Stimulated activated CD8-positive, alpha-beta memory T cell treated with anti-CD3 and anti-CD28 coated beads, Interleukin-12 subunit alpha, Interleukin-12 subunit beta, amount 100 ng/mL, for 24 hours (primary cell): Measurements from ENCODE around the gene CD160.
"Not testable (repeated sequence)": the region's sequence is repeated elsewhere in the genome, so short reads cannot be mapped to it uniquely, and the experiment has no call there.

Experiments used
- DNase-seq: peaks from one replicate; pipeline ENCODE4 v3.0.0-alpha.2; 2020; ENCODE audit errors: extremely low read depth

CD160 gene, protein sequence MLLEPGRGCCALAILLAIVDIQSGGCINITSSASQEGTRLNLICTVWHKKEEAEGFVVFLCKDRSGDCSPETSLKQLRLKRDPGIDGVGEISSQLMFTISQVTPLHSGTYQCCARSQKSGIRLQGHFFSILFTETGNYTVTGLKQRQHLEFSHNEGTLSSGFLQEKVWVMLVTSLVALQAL

DNA sequence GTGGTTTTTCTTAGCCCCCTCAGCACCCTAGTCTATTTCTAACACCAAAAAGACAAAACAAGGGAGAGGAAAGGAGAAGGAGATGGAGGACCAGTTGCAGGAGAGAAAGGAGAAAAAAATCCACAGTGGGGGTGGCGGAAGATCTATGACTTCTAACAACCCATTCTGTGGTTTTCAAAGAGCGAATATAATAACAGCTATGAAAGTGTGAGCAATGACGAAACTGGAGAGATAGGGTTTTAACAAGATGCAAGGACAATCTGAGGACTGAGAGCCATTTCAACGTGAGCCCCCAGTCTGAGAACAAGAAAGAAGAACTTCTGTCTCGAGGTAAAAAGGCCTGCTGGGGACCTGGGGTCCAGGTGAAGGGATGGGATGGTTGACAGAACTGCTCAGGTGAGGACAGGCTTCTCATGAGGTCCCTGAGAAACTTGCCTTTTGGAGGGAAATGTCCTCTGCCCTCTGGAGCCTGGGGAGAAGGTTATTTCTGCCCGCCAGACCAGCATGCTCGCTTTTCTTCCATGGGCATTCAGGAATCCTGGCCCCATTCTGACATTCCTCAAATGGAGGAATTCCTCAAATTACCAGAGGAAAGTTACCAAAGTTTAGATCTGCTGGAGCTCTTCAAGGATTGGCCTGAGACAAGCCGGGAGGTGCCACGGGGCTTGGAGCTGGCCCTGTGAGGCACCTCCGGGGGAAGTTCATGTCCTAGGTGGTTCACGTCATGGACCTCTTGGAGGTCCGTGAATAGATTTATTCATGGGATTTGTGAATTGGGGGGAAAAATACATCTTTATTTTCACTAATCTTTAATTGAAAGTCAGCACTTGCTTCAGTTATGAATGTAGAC is at the start of gene CD160:
Gene CD160, plus strand, starts transcription at position 270 of the 850 bp plus-strand sequence. CDS start 8,829 bp downstream, outside the sequence.
- no peak for DNase-seq

DNA sequence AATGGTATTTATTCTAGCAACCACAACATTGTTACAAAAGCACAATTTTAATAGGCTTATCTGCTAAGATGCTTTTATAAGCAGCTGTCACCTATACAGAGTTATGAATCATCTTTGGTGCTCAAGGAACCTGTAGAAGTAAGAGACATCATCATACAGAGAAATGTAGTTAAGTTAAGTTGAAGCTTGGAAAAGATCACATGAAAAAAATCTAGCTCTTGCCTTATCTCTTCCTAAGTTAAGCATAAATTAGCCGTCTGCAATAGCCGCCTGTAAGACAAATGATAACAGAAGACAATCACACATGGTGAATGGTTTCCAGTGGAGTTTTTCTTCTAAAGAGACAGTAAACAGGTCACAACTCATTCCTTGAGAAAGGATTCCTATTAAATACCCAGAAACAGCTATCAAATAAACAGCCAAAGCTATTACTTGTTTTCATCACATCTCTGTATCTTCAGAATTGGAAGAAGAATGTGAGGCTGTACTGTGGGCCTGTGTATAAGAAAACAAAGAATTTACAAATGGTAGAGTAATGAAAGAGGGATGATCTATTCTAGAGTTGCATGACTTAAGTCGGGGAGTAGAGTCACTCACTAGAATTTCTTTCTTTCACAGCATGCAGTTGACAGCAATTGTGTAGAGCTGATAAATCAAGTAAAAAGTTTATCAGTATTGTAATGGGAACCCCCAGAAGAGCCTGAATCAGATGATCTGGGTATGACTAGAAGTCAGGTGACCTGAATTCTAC is 48.1 kb upstream of the CD160 start:
- DNase-seq = not testable (repeated sequence)

DNA sequence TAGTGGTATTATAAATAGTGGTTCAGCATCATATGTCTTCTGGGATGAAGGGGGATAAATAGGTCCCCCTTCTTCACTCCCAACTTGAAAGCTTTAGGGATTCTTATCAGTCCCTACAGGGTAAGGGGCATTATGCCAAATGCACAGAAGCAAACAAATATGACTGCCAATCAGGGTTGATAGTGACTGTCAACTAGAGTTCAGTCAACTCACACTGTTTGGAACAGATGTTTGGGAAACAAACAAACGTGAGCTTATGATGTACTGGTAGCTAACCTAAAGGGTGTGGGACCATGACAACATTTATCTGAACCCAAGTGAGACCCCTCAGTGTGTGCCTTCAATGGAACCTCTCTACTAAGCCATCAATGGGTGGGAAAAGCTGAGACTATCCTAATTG is 46.1 kb upstream of the CD160 start:
- not testable (repeated sequence) for DNase-seq

DNA sequence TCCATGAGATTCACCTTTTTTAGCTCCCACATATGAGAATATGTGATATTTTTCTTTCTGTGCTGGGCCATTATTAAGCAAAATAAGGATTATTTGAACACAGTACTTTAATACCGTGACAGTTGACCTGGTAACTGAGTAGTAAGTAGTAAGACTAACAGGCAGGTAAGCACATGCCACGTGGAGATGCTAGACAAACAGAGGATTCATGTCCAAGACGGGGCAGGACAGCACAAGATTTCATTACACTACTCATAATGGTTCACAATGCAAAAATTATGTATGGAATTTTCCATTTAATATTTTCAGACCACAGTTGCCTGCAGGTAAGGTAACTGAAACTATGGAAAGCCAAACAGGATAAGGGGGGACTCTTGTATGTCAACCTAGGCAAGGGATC is 34.4 kb upstream of the CD160 start:
- DNase-seq = not testable (repeated sequence)

DNA sequence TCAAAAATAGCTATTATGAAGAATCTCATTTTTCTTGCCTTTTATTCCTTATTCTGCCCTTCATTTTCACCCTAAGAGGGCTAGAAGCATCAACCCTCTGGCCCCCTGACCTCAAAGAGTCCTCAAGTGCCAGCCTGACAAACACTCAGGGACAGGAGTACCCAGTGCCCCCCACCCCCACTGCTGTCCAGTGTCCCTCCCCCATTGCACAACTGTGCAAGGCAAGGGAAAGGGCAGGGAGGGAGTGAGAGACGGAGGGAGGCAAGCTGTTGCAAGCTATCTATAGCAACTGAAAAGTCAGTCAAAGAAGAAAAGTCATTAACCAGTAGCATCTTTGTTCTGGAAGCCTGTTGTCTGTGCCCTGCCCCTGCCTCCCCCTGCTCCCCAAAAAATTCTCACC is 33.2 kb upstream of the CD160 start:
- not testable (repeated sequence) for DNase-seq

DNA sequence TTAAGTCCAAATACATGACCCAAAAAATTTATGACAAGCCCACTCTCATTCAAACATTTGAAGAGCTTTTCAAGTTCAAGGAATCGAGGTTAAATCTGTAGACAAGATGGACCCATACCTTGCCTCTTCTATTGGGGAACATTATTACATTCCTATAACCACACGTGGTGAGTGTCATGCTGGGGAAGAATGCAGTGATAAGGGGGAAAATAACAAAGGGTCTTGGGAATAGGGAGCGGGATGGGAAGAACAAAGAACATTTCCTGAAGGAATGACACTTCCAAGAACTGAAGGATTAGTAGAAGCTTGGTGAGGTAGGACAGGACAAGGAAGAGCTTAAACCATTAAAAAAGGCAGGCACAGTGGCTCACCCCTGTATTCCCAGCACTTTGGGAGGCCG is 31.0 kb upstream of the CD160 start:
- no peak for DNase-seq

DNA sequence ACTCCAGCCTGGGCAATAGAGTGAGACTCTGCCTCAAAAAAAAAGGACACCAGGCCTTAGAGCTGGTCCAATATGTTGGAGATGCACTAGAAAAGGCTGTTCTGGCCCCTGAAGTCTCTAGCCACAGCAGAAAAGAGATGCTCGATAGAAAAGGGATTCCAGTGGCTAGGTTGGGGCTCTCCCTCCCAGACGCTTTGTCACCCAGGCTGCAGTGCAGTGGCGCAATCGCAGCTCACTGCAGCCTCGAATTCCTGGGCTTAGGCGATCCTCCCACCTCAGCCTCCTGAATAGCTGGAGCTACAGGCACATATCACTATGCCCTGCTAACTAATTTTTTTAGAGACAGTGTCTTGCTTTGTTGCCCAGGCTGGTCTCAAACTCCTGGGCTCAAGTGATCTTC is 30.4 kb upstream of the CD160 start:
- DNase-seq = no peak

DNA sequence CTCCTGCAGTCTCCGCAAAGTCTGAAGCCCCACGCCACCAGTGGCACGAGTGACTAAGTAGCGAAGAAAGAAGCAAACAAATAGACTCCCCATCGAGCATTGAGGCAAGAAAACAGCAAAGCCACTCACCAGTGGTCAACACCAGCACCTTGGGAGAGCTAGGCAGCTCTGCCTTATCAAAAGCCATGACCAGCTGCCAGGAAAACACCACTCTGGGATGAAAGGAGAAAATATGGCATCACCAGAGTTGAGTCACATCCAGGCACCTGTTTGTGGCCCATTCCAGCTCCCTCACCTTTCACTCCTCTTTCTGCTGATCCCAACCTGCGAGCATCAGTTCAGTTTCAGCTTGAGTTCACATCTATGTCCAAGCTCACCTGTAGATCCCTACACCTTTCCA is 29.4 kb upstream of the CD160 start:
- no peak for DNase-seq

DNA sequence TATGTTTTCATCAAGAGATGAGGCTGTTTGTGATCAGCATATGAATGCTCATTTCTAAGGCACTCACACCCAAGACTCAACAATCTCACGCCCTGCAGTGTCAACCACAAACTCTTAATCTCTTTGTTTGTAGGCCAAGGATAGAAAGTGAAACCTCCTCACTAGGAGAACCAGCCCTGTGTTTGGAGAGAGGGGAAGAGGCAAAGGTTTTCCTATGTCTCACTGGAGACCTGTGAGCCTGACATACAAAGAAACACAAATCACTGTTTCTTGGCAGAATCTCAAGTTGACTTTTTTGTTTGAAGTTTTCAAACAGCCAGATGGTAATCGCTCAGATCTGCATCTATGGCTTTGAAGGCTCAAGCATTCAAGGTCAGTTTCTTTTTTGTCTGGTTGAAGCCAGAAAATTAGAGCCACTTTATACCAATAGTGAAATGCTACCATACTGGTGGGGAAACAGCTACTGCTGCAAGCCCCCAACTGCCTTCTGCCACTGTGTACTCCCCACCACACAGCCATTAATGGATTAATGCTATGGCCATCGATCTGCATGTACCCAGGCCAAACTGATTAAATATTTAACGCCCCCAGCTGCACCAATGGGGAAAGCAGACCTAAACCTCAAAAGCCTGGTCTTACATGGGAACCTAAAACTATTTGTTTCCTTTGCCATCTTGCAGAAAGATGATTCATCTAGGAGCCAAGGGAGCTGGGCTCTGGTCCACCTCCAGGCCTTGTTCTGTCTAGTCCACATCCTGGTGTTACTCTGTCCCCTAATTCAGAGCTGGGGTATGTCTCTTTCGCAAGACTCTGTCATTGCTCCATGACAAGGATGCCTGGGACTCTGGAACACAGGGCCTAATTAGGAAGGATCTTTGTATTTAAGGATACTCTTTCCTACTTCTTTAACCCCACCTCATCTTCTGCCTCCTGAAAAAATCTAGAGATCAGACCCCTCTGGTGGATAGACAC is 28.4 kb upstream of the CD160 start:
- no peak for DNase-seq

DNA sequence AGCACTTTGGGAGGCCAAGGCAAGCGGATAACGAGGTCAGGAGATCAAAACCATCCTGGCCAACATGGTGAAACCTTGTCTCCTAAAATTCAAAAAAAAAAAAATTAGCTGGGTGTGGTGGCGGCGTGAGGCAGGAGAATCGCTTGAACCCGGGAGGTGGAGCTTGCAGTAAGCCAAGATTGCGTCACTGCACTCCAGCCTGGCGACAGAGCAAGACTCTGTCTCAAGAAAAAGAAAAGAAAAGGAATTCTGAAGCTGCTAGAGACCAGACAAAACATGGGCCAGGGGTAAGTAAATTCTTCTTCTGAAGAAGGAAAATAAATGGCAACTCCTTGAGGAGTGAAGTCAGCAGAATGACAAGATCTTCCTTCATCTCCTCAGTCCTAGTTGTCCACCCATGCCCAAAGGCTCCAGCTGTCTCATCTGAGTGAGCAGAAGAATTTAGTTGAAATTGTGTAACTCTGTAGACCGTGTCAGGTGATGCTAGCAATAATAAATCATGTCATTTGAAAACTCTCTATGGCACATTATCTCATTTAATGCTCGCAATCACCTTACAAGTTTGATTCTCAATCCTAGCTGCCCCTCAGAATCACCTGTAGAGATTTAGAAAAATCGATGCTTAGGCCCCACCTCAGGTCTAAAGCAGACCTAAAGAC is 26.4 kb upstream of the CD160 start:
- no peak for DNase-seq

DNA sequence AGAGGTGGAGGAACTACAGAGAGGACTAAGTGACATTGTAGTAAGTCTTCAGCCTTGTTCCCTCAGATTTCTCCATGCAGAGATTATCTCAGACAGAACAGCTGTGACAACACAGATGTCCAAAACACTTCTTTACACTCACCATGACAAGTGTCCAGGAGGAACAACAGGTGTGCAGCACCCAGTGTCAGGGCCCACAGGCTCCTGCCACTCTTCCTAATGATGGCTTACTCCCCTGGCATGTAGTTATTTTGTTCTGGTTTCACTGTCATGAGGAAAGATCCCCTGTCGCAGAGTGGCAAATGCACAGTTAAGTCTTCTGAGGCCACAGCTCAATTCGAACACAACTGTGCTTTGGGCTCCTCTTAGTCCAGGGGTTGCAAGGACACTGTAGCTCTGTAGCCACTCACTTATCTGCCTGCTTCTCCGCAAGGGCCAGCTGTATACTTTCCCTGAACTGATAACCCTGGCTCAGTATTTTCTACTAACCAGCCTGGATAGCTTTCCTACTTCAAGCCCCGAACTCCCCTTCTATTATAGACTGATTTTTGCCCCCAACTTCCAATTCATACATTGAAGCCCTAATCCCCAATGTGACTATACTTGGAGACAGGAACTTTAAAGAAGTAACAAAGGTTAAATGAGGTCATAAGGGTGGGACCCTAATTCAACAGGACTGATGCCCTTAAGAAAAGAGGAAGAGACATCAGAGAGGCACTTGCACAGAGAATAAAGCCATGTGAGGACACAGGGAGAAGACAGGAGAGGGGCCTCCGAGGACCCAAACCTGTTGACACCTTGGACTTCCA is 23.3 kb upstream of the CD160 start:
- DNase-seq = no peak

DNA sequence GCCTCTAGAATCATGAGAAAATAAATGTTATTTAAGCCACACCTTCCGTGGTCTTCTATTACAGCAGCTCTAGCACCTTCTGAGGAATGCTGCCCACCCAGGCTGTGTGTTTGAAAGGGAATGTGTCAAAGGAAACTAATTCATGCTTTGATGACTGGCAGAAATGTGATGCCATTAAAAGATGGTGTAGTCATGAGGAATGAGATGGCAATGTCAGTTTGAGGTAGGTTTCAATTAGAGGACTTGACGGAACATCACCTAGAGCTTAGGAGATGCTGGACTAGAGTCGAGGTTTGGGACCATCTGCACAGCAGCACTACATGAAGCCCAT is 22.7 kb upstream of the CD160 start:
- no peak for DNase-seq

DNA sequence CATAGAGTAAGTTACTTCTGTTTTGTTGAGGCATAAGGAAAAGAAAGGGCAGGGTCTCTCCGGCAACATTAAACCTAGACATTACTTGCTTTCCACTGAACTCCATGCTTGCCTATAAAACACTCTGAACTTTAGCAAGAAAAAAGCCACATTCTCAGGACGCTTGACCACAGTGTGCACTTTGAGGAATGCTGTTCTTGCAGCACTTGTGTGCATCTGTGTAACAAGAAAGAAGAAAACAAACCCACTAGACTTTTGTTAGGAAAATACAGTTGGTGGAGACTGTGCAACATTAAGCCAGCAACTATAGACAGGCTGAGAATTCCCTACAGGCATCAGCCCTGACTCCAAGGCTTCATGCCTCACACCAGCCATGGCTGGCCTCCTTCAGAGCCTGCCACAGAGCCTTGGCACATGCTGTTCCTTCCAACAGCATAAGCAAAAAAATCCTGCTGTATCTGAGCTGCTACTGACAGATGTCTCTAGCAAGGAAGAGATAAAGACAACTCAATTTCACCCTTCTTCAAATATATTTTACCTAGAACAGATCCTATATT is 17.9 kb upstream of the CD160 start:
- DNase-seq = no peak

DNA sequence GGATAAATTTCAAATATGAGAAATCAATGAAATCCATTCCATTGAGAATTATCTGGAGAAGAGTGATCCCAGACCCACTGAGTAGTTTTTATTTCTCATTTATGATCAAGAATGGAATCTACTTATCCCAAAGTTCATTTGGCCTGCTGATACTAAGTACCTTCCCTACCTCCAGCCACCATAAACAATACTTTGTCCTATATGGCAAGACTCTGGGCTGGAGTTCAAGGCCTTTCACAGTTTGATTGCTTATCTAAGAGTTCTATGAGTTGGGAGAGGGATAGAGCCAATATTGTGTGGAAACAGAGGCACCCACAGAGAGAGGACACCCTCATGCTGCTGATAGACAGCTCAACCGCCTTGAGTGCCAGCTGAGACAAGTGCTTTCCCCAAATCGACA is 17.2 kb upstream of the CD160 start:
- no peak for DNase-seq

DNA sequence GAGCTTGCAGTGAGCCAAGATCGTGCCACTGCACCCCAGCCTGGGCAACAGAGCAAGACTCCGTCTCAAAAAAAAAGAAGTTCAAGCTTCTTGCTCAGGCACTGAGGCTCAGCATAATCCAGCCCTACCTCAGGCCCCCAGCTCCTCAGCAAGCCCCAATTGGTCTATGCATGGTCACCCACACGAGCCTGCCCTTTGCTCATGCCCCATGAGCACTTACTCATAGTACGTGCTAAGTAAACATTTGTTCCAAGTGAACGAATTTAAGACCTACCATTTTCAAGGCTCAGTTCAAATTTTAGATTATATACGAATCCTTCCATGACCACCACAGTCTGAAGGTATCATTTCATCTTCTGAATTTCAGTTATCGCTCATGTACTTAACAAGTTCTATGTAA is 16.5 kb upstream of the CD160 start:
- DNase-seq = no peak

DNA sequence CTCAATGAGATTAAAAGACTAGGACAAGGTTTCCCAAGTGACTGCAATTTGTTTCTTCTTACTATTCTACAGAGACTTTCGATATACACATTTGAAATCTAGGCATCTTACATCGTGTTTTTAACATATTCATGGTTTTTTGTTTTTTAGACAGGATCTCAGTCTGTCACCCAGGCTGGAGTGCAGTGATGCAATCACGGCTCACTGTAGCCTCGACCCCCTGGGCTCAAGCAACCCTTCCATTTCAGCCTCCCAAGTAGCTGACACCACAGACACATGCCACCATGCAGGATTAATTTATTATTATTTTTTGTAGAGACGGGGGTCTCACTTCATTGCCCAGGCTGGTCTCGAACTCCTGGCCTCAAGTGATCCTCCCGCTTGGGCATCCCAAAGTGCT is 13.7 kb upstream of the CD160 start:
- DNase-seq = no peak

DNA sequence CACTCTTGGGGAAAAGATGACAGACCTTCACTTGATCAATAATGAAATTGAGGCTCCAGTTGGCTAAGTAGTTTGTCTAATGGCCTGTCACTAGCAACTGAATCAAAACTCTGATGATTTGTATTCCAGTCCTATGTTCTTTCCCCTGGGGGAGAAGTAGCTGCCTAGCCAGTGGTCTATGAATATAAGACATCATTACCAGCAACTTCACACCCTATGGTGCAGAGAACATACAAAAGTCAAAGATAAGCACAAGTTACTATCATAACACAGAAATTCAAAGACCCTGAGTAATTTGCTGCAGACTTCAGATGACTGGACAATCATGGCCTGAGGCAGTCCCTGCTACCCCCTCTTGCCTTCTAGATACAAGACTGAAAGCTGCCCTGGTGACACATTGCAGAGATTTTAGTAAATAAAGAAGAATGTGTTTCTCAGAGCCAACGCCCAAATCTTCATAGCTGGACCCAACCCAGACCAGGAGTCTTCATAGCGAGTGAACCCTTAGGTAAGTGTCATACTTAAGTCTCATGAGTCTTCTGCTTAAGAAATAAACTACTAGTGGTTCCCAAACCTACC is 13.1 kb upstream of the CD160 start:
- no peak for DNase-seq

DNA sequence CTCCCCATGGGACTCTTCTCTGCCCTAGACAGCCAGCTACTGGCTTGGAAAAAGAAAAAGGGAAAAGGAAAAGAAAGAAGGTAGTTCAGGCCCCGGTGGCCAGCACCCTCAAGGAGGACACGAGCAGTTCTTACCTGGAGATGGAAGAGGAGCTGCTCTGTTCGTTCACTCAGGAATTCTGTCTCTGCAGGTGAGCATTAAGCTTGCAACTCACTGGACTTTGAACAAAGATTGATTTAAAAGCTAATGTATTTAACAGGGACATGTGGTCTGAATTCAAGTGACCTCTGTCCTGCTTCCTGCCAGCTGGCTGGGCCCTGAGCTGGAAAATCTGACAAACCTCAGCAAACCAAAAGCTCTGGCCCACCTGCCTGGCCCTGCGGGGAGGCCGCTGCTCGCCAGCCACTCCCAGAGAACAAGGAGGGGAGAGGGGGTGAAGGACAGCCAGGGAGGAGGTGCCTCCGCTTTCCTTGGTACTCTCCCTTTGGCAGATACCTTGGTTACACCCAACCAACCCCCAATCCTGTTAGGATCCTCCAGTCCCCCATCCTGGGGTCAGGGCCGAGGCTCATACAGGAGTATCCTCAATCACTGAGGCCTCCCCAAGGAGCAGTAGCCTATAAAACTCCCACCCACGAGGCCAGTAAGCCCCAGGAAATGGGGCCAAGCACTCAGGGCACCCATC is 12.0 kb upstream of the CD160 start, which contains the start of gene PDZK1:
Gene PDZK1, minus strand, starts transcription at position 186 of the 685 bp plus-strand sequence. CDS start 19,347 bp downstream, outside the sequence.
- DNase-seq = no peak

DNA sequence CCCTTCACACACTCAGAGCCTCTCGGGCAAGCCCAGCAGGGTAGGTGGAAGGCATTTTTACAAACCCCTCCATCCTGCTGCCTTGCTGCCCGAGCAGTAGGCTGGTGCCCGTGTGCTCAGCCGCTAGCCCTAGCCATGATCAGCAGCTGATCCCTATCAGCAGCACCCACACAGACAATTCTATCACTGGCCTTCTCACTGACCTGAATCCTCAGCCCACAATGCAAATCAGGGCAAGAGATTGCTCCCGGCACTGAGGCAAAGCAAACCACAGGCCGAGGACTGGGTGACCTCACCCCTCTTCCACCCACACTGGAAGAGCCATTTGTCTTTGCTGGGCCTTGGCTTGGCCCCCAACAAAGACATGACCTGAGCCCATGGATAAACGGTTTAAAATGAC is 11.2 kb upstream of the CD160 start:
- DNase-seq = no peak
